GM06990 (cell line): ENCODE data around the gene TAS2R1.

Experiments
- DNase-seq: peaks from one replicate; pipeline ENCODE4 v3.0.0-alpha.2; 2011; ENCODE audit not compliant: insufficient read length; ENCODE audit errors: extremely low read depth
- H3K27me3 ChIP-seq: replicated peaks from 2 replicates; pipeline ENCODE4 v1.6.0; 2011; ENCODE audit warnings: low read length; ENCODE audit not compliant: control insufficient read depth, insufficient read depth
- H3K36me3 ChIP-seq: 2 replicates; pipeline ENCODE4 v1.5.1; 2011; ENCODE audit warnings: low read length; ENCODE audit not compliant: control insufficient read depth, insufficient read depth
- H3K4me3 ChIP-seq: replicated peaks from 2 replicates; pipeline ENCODE4 v1.5.1; 2011; ENCODE audit warnings: low read depth, mild to moderate bottlenecking, control low read depth, low read length
- TF ChIP-seq, protein P1 (sequence below): IDR thresholded peaks from 2 replicates; pipeline ENCODE4 v1.5.1; 2011; ENCODE audit warnings: low read length, control low read depth, mild to moderate bottlenecking, inconsistent platforms; ENCODE audit not compliant: insufficient read depth, poor library complexity, severe bottlenecking

Gene TAS2R1

DNA sequence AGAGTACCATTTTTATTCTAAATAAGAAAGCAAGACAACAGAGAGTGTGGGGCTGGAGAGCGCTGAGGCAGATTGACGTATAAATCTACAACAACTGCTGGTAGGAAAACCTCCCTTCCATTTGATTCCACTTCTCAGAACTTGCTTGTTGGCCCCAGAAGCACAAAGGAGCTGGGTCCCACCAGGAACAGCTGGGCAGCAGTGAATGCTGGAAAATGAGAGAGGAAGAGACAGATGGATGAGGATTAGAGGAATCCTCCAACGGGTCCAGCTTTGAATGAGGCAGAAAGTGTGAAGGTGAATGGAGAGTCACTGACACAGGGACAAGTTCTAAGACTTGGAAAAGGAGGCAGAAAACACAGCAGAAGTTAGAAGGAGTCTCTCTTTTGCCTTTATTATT is 14.8 kb downstream of the TAS2R1 start:
- TF ChIP-seq, protein P1, sequence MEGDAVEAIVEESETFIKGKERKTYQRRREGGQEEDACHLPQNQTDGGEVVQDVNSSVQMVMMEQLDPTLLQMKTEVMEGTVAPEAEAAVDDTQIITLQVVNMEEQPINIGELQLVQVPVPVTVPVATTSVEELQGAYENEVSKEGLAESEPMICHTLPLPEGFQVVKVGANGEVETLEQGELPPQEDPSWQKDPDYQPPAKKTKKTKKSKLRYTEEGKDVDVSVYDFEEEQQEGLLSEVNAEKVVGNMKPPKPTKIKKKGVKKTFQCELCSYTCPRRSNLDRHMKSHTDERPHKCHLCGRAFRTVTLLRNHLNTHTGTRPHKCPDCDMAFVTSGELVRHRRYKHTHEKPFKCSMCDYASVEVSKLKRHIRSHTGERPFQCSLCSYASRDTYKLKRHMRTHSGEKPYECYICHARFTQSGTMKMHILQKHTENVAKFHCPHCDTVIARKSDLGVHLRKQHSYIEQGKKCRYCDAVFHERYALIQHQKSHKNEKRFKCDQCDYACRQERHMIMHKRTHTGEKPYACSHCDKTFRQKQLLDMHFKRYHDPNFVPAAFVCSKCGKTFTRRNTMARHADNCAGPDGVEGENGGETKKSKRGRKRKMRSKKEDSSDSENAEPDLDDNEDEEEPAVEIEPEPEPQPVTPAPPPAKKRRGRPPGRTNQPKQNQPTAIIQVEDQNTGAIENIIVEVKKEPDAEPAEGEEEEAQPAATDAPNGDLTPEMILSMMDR, result no peak
- H3K36me3 ChIP-seq, result no peaks in the 10 kb centered on the region
- no peak for DNase-seq
- no peak overlapping the region for H3K4me3 ChIP-seq
- no peaks in the 10 kb centered on the region; the same call in 1 of the 2 replicates for H3K27me3 ChIP-seq

GRCh38 chr5:9613360-9613759 is 16.8 kb downstream of the TAS2R1 start:
- TF ChIP-seq, protein P1, result no peak
- DNase-seq, result no peak
- Histone ChIP-seq H3K36me3 (no peaks in the 10 kb centered on the region), H3K27me3 (no peaks in the 10 kb centered on the region; the same call in 1 of the 2 replicates), H3K4me3 (no peak overlapping the region)

- H3K27me3 ChIP-seq, result no peaks in the 10 kb centered on the region; the same call in 1 of the 2 replicates
- TF ChIP-seq, protein P1, result no peak
- DNase-seq, result no peak
Measured at GRCh38 chr5:9610969-9611368, 19.2 kb downstream of the TAS2R1 start.

DNA sequence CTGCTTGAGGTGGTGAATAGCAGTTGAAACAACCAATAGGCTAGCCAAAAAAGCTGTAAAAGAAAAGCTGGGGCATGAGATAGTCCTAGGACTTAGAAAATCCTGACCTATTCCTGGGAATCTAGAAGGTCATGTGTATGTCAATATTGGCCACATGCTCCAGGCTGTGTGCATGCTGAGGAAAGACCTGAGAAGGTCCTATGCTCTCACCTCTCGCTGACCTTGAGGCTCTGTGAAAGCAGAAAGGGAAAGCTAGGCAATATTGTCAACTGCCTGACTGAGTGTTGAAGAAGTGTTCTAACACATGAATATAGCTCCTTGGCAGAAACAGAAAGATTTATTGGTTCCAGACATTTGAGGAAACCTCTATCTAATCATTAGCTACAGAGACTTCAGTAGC is 19.8 kb downstream of the TAS2R1 start:
- no peak for DNase-seq
- H3K4me3 ChIP-seq, result no peak overlapping the region
- TF ChIP-seq, protein P1, result no peak
- H3K27me3 ChIP-seq, result no peaks in the 10 kb centered on the region; the same call in 1 of the 2 replicates
- H3K36me3 ChIP-seq, result no peaks in the 10 kb centered on the region

More at GRCh38 chr5:9610969-9611368, 19.2 kb downstream of the TAS2R1 start:
- Histone ChIP-seq H3K36me3 (no peaks in the 10 kb centered on the region), H3K4me3 (no peak overlapping the region)

- TF ChIP-seq, protein P1, result no peak
- Histone ChIP-seq H3K36me3 (no peaks in the 10 kb centered on the region), H3K4me3 (no peak overlapping the region), H3K27me3 (no peaks in the 10 kb centered on the region)
- DNase-seq, result no peak
Measured at GRCh38 chr5:9608093-9608492, 22.1 kb downstream of the TAS2R1 start.
